WTC11 (cell line): Measurements from ENCODE around the gene AIG1. TPM values are rescaled to one million over a fixed set of nuclear protein-coding genes. Genes with fewer than 3 reads are reported as not detected.

Source experiments
- ATAC-seq: fragments of 200-7000 bp; cut with Tn5 transposase; 2 replicates; pipeline ENCODE4 v1.10.0; 2021; ENCODE audit warnings: mild to moderate bottlenecking, moderate library complexity
- CTCF ChIA-PET: fragments of 300-600 bp; sonication (Branson Sonifier 250); formaldehyde crosslinking; loops from one replicate; lab custom pipeline; 2021; ENCODE audit warnings: antibody characterized with exemption; lab: Charles Lee
- POLR2A ChIA-PET: fragments of 350-600 bp; sonication (Branson Sonifier 250); formaldehyde crosslinking; loops from one replicate; lab custom pipeline; 2021; ENCODE audit warnings: antibody characterized with exemption; lab: Charles Lee
- DNase-seq: peaks from one replicate; pipeline ENCODE4 v3.0.0; 2021; ENCODE audit warnings: low spot score
- H3K27ac Mint-ChIP-seq: 2 replicates; pipeline ENCODE4 v1.8.0; 2021; ENCODE audit warnings: mixed read lengths
- H3K27me3 Mint-ChIP-seq: 2 replicates; pipeline ENCODE4 v1.8.0; 2021; ENCODE audit warnings: low read depth, mild to moderate bottlenecking, moderate library complexity, mixed read lengths
- H3K36me3 Mint-ChIP-seq: 2 replicates; pipeline ENCODE4 v1.8.0; 2021; ENCODE audit warnings: mixed read lengths
- H3K4me1 Mint-ChIP-seq: 2 replicates; pipeline ENCODE4 v1.8.0; 2022; ENCODE audit warnings: mixed read lengths
- H3K4me3 Mint-ChIP-seq: 2 replicates; pipeline ENCODE4 v1.8.0; 2021; ENCODE audit warnings: mild to moderate bottlenecking, moderate library complexity, mixed read lengths
- H3K9me3 Mint-ChIP-seq: 2 replicates; pipeline ENCODE4 v1.8.0; 2021; ENCODE audit warnings: mixed read lengths
- AFF4 ChIP-seq: sonication (generic); formaldehyde crosslinking; IDR thresholded peaks from 2 replicates; pipeline ENCODE4 v1.8.1; 2023; ENCODE audit warnings: mild to moderate bottlenecking, missing genetic modification reagents, borderline replicate concordance
- ARID4B ChIP-seq: sonication (generic); formaldehyde crosslinking; IDR thresholded peaks from 2 replicates; pipeline ENCODE4 v1.8.0; 2023; ENCODE audit warnings: missing genetic modification reagents, mild to moderate bottlenecking, borderline replicate concordance
- ATF6 ChIP-seq: sonication (generic); formaldehyde crosslinking; IDR thresholded peaks from 2 replicates; pipeline ENCODE4 v1.8.1; 2023; ENCODE audit warnings: mild to moderate bottlenecking, missing genetic modification reagents
- E2F1 ChIP-seq: sonication (generic); formaldehyde crosslinking; IDR thresholded peaks from 2 replicates; pipeline ENCODE4 v1.8.0; 2022; ENCODE audit warnings: mild to moderate bottlenecking, missing genetic modification reagents
- GTF2I ChIP-seq: fragments of 250-450 bp; sonication (Bioruptor Pico); conservative IDR thresholded peaks from 2 replicates; pipeline ENCODE4 v1.4.0; 2021; ENCODE audit warnings: mild to moderate bottlenecking
- MYBL2 ChIP-seq: sonication (generic); formaldehyde crosslinking; IDR thresholded peaks from 2 replicates; pipeline ENCODE4 v1.8.1; 2023; ENCODE audit warnings: mild to moderate bottlenecking, moderate library complexity, missing genetic modification reagents
- NR3C1 ChIP-seq: sonication (generic); formaldehyde crosslinking; conservative IDR thresholded peaks from 2 replicates; pipeline ENCODE4 v1.8.1; 2023; ENCODE audit warnings: low read depth, mild to moderate bottlenecking, missing genetic modification reagents
- PREB ChIP-seq: sonication (generic); formaldehyde crosslinking; IDR thresholded peaks from 2 replicates; pipeline ENCODE4 v1.8.1; 2022; ENCODE audit warnings: mild to moderate bottlenecking, missing genetic modification reagents, moderate library complexity, borderline replicate concordance
- SOX15 ChIP-seq: fragments of 250-450 bp; sonication (Bioruptor Pico); IDR thresholded peaks from 2 replicates; pipeline ENCODE4 v1.9.0; 2021; ENCODE audit warnings: mild to moderate bottlenecking
- TEAD4 ChIP-seq: sonication (generic); formaldehyde crosslinking; IDR thresholded peaks from 2 replicates; pipeline ENCODE4 v1.8.0; 2022; ENCODE audit warnings: mild to moderate bottlenecking, missing genetic modification reagents
- ZNF138 ChIP-seq: sonication (generic); formaldehyde crosslinking; conservative IDR thresholded peaks from 2 replicates; pipeline ENCODE4 v1.8.1; 2022; ENCODE audit warnings: mild to moderate bottlenecking, moderate library complexity, missing genetic modification reagents
- ZNF532 ChIP-seq: fragments of 250-450 bp; sonication (Bioruptor Pico); IDR thresholded peaks from 2 replicates; pipeline ENCODE4 v1.9.0; 2021; ENCODE audit warnings: mild to moderate bottlenecking, borderline replicate concordance
- total RNA-seq: library from RNA; stranded (reverse); gene quantifications from 3 replicates; pipeline ENCODE4 v1.2.3, GENCODE V29; 2021

AIG1 gene
- total RNA-seq, 1 experiment from 2014 or later = 38.8 TPM

- no peak overlapping the region for H3K27ac Mint-ChIP-seq
- H3K9me3 Mint-ChIP-seq = no peaks in the 10 kb centered on the region
- ChIA-PET CTCF (interaction anchor here (0.9 to 1.4 kb wide), 2 partner anchors 16 to 267 kb away, joined by 3 to 4 read pairs; no protein-coding TSS in a partner anchor), POLR2A (no interaction called here)
- peaks cover 6% of the 10 kb centered on the region; the same call in 1 of the 2 replicates for H3K4me1 Mint-ChIP-seq
- DNase-seq (no peak), ATAC-seq (no peak)
- H3K27me3 Mint-ChIP-seq = no peaks in the 10 kb centered on the region
- H3K36me3 Mint-ChIP-seq = no peaks in the 10 kb centered on the region
- TF ChIP-seq ATF6 (no peak), NR3C1 (no peak), ZNF138 (CRISPR knock-in tag) (no peak)
- no peak overlapping the region for H3K4me3 Mint-ChIP-seq
Measured at GRCh38 chr6:143160439-143161220, 99.9 kb downstream of the AIG1 start.

GRCh38 chr6:143163621-143164020 is 102.9 kb downstream of the AIG1 start:
- H3K9me3 Mint-ChIP-seq = no peaks in the 10 kb centered on the region
- H3K36me3 Mint-ChIP-seq = no peaks in the 10 kb centered on the region
- DNase-seq (no peak), ATAC-seq (no peak)
- no peaks in the 10 kb centered on the region for H3K27me3 Mint-ChIP-seq
- ChIA-PET POLR2A (no interaction called here), CTCF (no interaction called here)
- no peak overlapping the region for H3K4me3 Mint-ChIP-seq
- TF ChIP-seq ARID4B (CRISPR knock-in tag) = no peak
- TF ChIP-seq E2F1 (CRISPR knock-in tag) = no peak
- no peak for TF ChIP-seq NR3C1
- TF ChIP-seq MYBL2 (CRISPR knock-in tag) = no peak
- no peak for TF ChIP-seq PREB (CRISPR knock-in tag)
- TF ChIP-seq GTF2I (CRISPR knock-in tag) = no peak
- no peak for TF ChIP-seq AFF4 (CRISPR knock-in tag)
- no peak for TF ChIP-seq SOX15 (CRISPR knock-in tag)
- TF ChIP-seq TEAD4 (CRISPR knock-in tag) = no peak
- no peak for TF ChIP-seq ZNF532 (CRISPR knock-in tag)
- no peak overlapping the region; the same call in 1 of the 2 replicates for H3K27ac Mint-ChIP-seq
- H3K4me1 Mint-ChIP-seq = peaks cover 6% of the 10 kb centered on the region; the same call in 1 of the 2 replicates
